ENCODE results near the gene STAG1. TPM values are rescaled to one million over a fixed set of nuclear protein-coding genes. Genes with fewer than 3 reads are reported as not detected.

The STAG1 gene
- total RNA-seq, 1 donor from 2014 or later: 18.4 TPM

GRCh38 chr3:136332776-136333175, 419.4 kb downstream of the STAG1 start:
- TF ChIP-seq, protein P1, sequence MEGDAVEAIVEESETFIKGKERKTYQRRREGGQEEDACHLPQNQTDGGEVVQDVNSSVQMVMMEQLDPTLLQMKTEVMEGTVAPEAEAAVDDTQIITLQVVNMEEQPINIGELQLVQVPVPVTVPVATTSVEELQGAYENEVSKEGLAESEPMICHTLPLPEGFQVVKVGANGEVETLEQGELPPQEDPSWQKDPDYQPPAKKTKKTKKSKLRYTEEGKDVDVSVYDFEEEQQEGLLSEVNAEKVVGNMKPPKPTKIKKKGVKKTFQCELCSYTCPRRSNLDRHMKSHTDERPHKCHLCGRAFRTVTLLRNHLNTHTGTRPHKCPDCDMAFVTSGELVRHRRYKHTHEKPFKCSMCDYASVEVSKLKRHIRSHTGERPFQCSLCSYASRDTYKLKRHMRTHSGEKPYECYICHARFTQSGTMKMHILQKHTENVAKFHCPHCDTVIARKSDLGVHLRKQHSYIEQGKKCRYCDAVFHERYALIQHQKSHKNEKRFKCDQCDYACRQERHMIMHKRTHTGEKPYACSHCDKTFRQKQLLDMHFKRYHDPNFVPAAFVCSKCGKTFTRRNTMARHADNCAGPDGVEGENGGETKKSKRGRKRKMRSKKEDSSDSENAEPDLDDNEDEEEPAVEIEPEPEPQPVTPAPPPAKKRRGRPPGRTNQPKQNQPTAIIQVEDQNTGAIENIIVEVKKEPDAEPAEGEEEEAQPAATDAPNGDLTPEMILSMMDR (IDR thresholded peaks at IDR 0.05; ENCODE audit: borderline replicate concordance): no peak
- intact Hi-C loops (cut with micrococcal nuclease): no loop called here
- no peaks in the 10 kb centered on the region for H3K27me3 ChIP-seq (ENCODE audit: low read depth)
- DNase-seq: no peak
- no peaks in the 10 kb centered on the region for H3K4me1 ChIP-seq
- H3K9me3 ChIP-seq (replicated peaks): no peaks in the 10 kb centered on the region
- no peak overlapping the region for H3K4me3 ChIP-seq
- H3K27ac ChIP-seq (replicated peaks): no peak overlapping the region
- peaks cover 79% of the 10 kb centered on the region for H3K36me3 ChIP-seq

- no peak overlapping the region for H3K27ac ChIP-seq (replicated peaks)
- intact Hi-C loops (cut with micrococcal nuclease): no loop called here
- DNase-seq: no peak
- TF ChIP-seq, protein P1 (IDR thresholded peaks at IDR 0.05; ENCODE audit: borderline replicate concordance): no peak
- peaks cover 79% of the 10 kb centered on the region for H3K36me3 ChIP-seq
- H3K4me1 ChIP-seq: no peaks in the 10 kb centered on the region
- no peaks in the 10 kb centered on the region for H3K9me3 ChIP-seq (replicated peaks)
- no peaks in the 10 kb centered on the region for H3K27me3 ChIP-seq (ENCODE audit: low read depth)
- no peak overlapping the region for H3K4me3 ChIP-seq
Observed at GRCh38 chr3:136332302-136332701, 419.9 kb downstream of the STAG1 start.

- intact Hi-C loops (cut with micrococcal nuclease): no loop called here
- DNase-seq: no peak
- Histone ChIP-seq H3K9me3 (replicated peaks) (no peaks in the 10 kb centered on the region), H3K36me3 (peaks cover 80% of the 10 kb centered on the region), H3K4me1 (no peaks in the 10 kb centered on the region), H3K27ac (replicated peaks) (no peak overlapping the region), H3K27me3 (ENCODE audit: low read depth) (no peaks in the 10 kb centered on the region), H3K4me3 (no peak overlapping the region)
- TF ChIP-seq, protein P1 (IDR thresholded peaks at IDR 0.05; ENCODE audit: borderline replicate concordance): no peak
Observed at GRCh38 chr3:136330900-136331299, 421.3 kb downstream of the STAG1 start.

- Histone ChIP-seq H3K36me3 (peaks cover 82% of the 10 kb centered on the region), H3K27me3 (ENCODE audit: low read depth) (no peaks in the 10 kb centered on the region), H3K9me3 (replicated peaks) (no peaks in the 10 kb centered on the region), H3K27ac (replicated peaks) (no peak overlapping the region), H3K4me3 (no peak overlapping the region), H3K4me1 (no peaks in the 10 kb centered on the region)
- TF ChIP-seq, protein P1 (IDR thresholded peaks at IDR 0.05; ENCODE audit: borderline replicate concordance): no peak
- intact Hi-C loops (cut with micrococcal nuclease): no loop called here
- DNase-seq: no peak
Observed at GRCh38 chr3:136329593-136329992, 422.6 kb downstream of the STAG1 start.

DNA sequence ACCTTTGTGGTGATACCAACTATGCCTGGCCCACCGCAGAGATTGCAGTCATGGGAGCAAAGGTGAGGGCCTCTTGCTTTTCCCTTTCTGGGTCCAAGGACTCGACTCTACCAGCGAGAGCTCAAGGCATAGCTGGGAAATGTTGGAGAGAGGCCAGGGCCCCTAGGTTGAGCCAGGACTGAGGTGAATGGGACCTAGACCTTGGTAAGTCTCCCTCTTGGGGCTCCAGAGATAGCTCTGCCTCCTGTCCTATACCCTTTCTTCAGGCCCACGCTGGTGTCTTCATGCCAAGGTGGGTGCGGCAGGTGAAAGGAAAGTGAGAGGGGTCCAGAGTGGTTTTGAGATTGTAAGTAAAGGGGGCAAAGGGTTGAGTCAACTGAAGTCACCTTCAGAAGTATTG, 424.5 kb downstream of the STAG1 start:
- no peak for DNase-seq
- no peaks in the 10 kb centered on the region for H3K4me1 ChIP-seq
- H3K4me3 ChIP-seq: no peak overlapping the region
- TF ChIP-seq, protein P1 (IDR thresholded peaks at IDR 0.05; ENCODE audit: borderline replicate concordance): no peak
- no peaks in the 10 kb centered on the region for H3K27me3 ChIP-seq (ENCODE audit: low read depth)
- intact Hi-C loops (cut with micrococcal nuclease): no loop called here
- H3K9me3 ChIP-seq (replicated peaks): peaks cover 16% of the 10 kb centered on the region
- H3K27ac ChIP-seq (replicated peaks): no peak overlapping the region
- peaks cover 84% of the 10 kb centered on the region for H3K36me3 ChIP-seq

DNA sequence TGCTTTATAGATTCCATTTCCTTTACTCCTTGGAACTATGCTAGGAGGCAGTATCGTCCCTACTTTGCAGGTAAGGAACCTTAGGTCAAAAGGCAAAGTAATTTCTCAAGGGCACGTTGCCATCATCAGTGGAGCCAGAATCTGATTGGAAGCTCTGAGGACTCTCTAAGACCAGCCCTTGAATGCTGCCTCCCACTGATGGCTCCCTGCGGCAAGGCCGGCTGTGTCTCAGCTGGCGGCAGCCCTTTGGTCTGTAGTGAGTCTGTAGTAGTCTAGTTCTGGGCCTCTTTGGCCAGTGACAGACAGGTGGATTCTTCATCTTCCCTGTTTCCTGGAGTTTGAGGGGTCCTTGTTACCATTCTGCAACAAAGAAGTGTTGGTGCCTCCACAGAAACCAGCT, 425.9 kb downstream of the STAG1 start:
- H3K27me3 ChIP-seq (ENCODE audit: low read depth): no peaks in the 10 kb centered on the region
- DNase-seq: no peak
- no peak overlapping the region for H3K27ac ChIP-seq (replicated peaks)
- peaks cover 93% of the 10 kb centered on the region for H3K36me3 ChIP-seq
- peaks cover 29% of the 10 kb centered on the region for H3K9me3 ChIP-seq (replicated peaks)
- intact Hi-C loops (cut with micrococcal nuclease): no loop called here
- no peak overlapping the region for H3K4me3 ChIP-seq
- H3K4me1 ChIP-seq: no peaks in the 10 kb centered on the region
- TF ChIP-seq, protein P1 (IDR thresholded peaks at IDR 0.05; ENCODE audit: borderline replicate concordance): no peak
